Muscle layer of colon (tissue), 2 donors: ENCODE data around the gene DMC1.

Source experiments
- H3K27ac ChIP-seq: one replicate; pipeline ENCODE4 v1.7.0; 2013; ENCODE audit warnings: low read depth, mild to moderate bottlenecking, low read length, moderate library complexity
- H3K27me3 ChIP-seq, 2 donors: one replicate each; pipeline ENCODE4 v1.7.0; 2013; ENCODE audit warnings: low read length in 2 of 2, mild to moderate bottlenecking in 2 of 2; ENCODE audit not compliant: insufficient read depth in 2 of 2, control insufficient read depth in 1 of 2
- H3K36me3 ChIP-seq: one replicate; pipeline ENCODE4 v1.7.0; 2013; ENCODE audit warnings: mild to moderate bottlenecking, low read length; ENCODE audit not compliant: insufficient read depth
- H3K4me1 ChIP-seq: one replicate; pipeline ENCODE4 v1.7.0; 2013; ENCODE audit warnings: mild to moderate bottlenecking, low read length; ENCODE audit not compliant: insufficient read depth
- H3K4me3 ChIP-seq, 2 donors: one replicate each; pipeline ENCODE4 v1.7.0; 2013; ENCODE audit warnings: low read length in 2 of 2, low read depth in 1 of 2, mild to moderate bottlenecking in 1 of 2, moderate library complexity in 1 of 2
- H3K9ac ChIP-seq: one replicate; pipeline ENCODE4 v1.7.0; 2013; ENCODE audit warnings: low read length
- H3K9me3 ChIP-seq: one replicate; pipeline ENCODE4 v1.7.0; 2013; ENCODE audit warnings: mild to moderate bottlenecking, low read length
- donor health status: abdominal sarcoma.
- donor health status: Adenocarcinoma of cecum.

The DMC1 gene

GRCh38 chr22:38565441-38565840, 4.5 kb downstream of the DMC1 start:
- Histone ChIP-seq H3K4me3 (no peak overlapping the region), H3K9ac (no peak overlapping the region), H3K36me3 (no peaks in the 10 kb centered on the region), H3K9me3 (no peaks in the 10 kb centered on the region), H3K27ac (no peak overlapping the region), H3K4me1 (no peaks in the 10 kb centered on the region), H3K27me3 (no peaks in the 10 kb centered on the region)

DNA sequence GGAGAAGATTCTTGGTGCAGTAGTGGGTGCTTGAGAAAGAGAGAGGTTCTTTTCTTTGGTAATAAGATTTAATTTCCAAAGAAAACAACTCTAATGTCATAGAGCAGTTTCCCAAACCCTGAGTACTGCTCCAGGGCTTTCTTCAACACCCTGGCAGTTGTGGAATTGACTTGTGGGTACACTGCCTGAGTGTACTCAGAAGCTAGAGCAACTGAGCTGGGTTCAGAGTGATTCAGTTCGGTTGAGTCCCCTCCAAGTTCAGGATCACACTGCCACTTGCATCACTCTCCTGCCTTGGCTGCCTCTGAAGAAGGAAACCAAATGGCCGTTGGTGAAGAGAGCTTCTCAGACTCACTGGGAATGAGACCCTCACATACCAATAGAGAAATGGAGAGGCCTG, 5.3 kb downstream of the DMC1 start:
- Histone ChIP-seq H3K4me3 (no peak overlapping the region), H3K27ac (no peak overlapping the region), H3K27me3 (no peaks in the 10 kb centered on the region), H3K9me3 (no peaks in the 10 kb centered on the region), H3K4me1 (no peaks in the 10 kb centered on the region), H3K9ac (no peak overlapping the region), H3K36me3 (no peaks in the 10 kb centered on the region)

DNA sequence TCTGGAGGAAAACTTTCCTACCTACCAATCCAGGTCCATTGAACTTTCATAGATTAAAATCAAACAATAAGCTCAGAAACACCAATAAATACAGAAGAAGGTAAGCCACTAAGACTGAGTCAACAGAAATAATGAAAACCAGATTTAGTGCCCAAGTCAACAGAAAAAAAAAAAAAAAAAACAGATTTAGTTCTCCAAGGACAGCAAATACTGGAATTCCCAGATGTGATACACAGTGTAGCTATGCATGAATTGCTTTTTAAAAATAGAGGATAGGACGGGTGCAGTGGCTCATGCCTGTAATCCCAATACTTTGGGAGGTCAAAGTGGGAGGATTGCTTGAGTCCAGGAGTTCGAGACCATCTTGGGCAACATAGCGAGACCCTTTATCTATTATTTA, 15.7 kb downstream of the DMC1 start:
- Histone ChIP-seq H3K9ac (no peak overlapping the region), H3K4me3 (no peak overlapping the region), H3K27ac (no peak overlapping the region), H3K36me3 (no peaks in the 10 kb centered on the region), H3K27me3 (no peaks in the 10 kb centered on the region), H3K9me3 (no peaks in the 10 kb centered on the region), H3K4me1 (no peaks in the 10 kb centered on the region)

DNA sequence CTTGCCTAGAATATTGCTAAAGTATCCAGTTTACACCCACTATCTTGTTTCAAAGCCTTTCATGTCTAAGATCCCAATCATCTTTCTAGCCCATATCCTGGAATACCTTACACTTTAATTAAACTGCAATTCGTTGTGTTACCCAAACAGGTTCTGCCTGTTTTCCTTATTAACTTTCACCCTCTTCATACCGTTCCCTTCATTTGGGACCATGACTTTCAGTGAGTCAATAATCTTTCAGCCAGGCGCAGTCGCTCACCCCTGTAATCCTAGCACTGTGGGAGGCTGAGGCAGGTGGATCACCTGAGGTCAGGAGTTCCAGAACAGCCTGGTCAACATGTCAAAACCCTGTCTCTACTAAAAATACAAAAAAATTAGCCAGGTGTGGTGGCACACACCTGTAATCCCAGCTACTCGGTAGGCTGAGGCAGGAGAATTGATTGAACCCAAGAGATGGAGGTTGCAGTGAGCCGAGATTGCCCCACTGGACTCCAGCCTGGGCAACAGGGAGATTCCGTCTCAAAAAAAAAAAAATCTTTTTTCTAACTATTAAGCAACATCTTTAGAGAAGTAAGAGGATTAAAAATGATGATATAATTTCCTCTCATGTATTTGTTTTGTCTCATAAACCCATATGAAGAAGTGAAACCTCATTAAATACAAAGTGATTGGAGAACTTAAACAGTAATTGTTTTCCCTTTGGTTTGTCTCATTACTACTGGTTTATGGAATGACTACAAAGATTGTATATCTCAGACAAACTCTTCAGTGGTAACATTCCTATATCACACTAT, 20.7 kb downstream of the DMC1 start:
- Histone ChIP-seq H3K9ac (no peak overlapping the region), H3K27me3 (no peaks in the 10 kb centered on the region), H3K4me1 (no peaks in the 10 kb centered on the region), H3K4me3 (no peak overlapping the region), H3K9me3 (no peaks in the 10 kb centered on the region), H3K36me3 (no peaks in the 10 kb centered on the region), H3K27ac (no peak overlapping the region)

GRCh38 chr22:38540701-38541100, 29.3 kb downstream of the DMC1 start:
- Histone ChIP-seq H3K4me3 (no peak overlapping the region), H3K27ac (no peak overlapping the region), H3K36me3 (no peaks in the 10 kb centered on the region), H3K27me3 (no peaks in the 10 kb centered on the region), H3K9ac (no peak overlapping the region), H3K4me1 (no peaks in the 10 kb centered on the region), H3K9me3 (no peaks in the 10 kb centered on the region)

DNA sequence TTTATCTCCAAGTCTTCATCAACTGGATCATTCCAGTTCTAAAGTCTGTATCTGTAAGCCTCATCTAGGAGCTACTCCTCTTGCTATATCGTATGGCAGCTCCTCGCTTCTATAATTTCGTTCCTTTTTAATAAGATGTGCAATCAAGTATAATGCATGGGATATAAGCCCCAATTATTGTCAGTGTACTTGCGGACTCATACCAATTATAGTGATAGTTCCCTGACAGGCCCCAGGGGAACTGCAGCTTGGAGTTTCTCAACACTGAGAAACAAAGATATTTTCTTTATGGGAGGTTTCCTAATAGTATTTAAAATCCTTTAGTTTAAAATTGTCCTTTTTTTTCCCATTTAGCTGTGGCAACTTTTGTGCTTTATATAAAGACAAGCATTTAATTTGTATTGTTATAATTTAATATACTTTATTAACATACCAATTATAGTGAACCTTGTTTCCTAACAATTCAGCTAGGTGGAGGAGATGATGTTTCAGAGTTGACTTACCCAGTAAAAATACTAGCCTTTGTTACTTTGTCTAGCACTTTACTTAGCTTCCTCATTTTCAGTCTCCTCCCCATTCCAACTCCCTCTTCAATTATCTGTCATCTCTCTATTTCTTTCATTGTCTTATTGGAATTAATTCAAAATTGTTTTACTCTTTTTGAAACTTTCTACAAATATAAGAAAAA, 38.6 kb downstream of the DMC1 start:
- no peaks in the 10 kb centered on the region for H3K36me3 ChIP-seq
- no peak overlapping the region for H3K9ac ChIP-seq
- no peak overlapping the region for H3K4me3 ChIP-seq
- H3K4me1 ChIP-seq: no peaks in the 10 kb centered on the region
- H3K27me3 ChIP-seq: no peaks in the 10 kb centered on the region
- no peaks in the 10 kb centered on the region for H3K9me3 ChIP-seq
- H3K27ac ChIP-seq: no peak overlapping the region

GRCh38 chr22:38524429-38524828, 45.6 kb downstream of the DMC1 start:
- Histone ChIP-seq H3K27ac (no peak overlapping the region), H3K4me3 (no peak overlapping the region), H3K27me3 (no peaks in the 10 kb centered on the region), H3K9me3 (no peaks in the 10 kb centered on the region), H3K4me1 (no peaks in the 10 kb centered on the region), H3K36me3 (no peaks in the 10 kb centered on the region), H3K9ac (no peak overlapping the region)

GRCh38 chr22:38523479-38523878, 46.5 kb downstream of the DMC1 start:
- Histone ChIP-seq H3K9ac (no peak overlapping the region), H3K4me3 (no peak overlapping the region), H3K36me3 (no peaks in the 10 kb centered on the region), H3K27ac (no peak overlapping the region), H3K27me3 (no peaks in the 10 kb centered on the region), H3K9me3 (no peaks in the 10 kb centered on the region), H3K4me1 (no peaks in the 10 kb centered on the region)

GRCh38 chr22:38523029-38523428, 47.0 kb downstream of the DMC1 start:
- Histone ChIP-seq H3K9me3 (no peaks in the 10 kb centered on the region), H3K27ac (no peak overlapping the region), H3K9ac (no peak overlapping the region), H3K36me3 (no peaks in the 10 kb centered on the region), H3K4me1 (no peaks in the 10 kb centered on the region), H3K27me3 (no peaks in the 10 kb centered on the region), H3K4me3 (no peak overlapping the region)

DNA sequence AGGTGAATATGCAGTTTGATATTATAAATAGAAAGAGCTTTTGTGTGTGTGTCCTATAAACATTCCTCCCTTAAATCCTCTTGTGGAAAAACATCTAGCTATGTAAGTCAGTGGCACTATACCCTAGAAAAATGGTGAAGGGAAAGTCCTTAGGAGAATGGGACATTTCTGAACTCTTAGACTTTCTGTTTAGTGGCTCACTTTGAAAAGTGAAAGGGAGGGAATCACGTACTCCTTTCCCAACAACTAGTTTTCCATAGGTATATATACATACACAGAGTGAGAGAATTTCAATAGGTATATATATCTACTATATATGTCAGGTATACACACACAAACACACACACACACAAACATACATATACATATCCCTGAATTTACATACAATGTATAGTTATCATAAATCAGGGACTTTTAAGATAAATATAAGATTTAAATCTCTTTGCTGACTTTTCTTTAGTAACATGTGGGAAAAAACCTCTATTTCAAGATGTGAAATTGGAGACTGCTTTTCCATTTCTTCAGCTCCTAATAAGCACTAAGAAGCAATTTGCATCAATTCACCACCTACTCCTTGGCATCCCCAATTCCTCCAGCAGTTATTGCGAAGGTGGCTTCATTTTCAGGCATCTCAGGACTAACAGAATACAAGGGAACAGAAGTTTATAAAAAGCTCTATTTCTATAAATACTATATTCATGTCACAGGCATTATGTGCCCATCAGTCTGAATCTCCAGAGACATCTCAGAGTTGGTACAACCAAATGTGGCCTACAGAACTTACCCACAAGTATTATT, 50.3 kb downstream of the DMC1 start:
- Histone ChIP-seq H3K27me3 (no peaks in the 10 kb centered on the region), H3K27ac (no peak overlapping the region), H3K9ac (no peak overlapping the region), H3K9me3 (no peaks in the 10 kb centered on the region), H3K4me3 (no peak overlapping the region), H3K36me3 (no peaks in the 10 kb centered on the region), H3K4me1 (no peaks in the 10 kb centered on the region)

GRCh38 chr22:38518620-38519019, 51.4 kb downstream of the DMC1 start:
- Histone ChIP-seq H3K36me3 (no peaks in the 10 kb centered on the region), H3K27me3 (no peaks in the 10 kb centered on the region), H3K27ac (no peak overlapping the region), H3K4me1 (no peaks in the 10 kb centered on the region), H3K4me3 (no peak overlapping the region), H3K9me3 (no peaks in the 10 kb centered on the region), H3K9ac (no peak overlapping the region)
